ENCODE measurements around the gene ABLIM2.

ABLIM2 gene

DNA sequence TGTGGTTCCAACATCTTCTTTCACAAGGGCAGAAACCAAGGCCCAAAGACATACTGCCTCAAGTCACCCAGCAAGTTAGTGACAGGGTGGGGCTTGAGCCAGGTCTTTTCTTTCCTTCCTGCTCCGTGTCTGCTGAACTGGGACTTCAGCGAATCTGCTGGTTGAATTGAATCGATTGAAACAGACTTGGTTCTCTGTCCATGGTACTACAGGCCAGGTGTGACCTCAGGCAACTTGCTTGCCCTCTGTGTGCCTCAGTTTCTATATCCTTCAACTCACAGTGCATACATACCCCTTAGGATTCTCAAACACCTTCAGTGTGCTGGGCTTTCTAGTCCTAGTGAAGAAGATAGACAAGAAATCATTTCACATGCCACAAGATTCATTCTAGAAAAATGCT lies 2.0 kb upstream of the ABLIM2 start:
- DNase-seq (ENCODE audit: extremely low read depth, low read depth), result no peak
- TF ChIP-seq, protein P1, sequence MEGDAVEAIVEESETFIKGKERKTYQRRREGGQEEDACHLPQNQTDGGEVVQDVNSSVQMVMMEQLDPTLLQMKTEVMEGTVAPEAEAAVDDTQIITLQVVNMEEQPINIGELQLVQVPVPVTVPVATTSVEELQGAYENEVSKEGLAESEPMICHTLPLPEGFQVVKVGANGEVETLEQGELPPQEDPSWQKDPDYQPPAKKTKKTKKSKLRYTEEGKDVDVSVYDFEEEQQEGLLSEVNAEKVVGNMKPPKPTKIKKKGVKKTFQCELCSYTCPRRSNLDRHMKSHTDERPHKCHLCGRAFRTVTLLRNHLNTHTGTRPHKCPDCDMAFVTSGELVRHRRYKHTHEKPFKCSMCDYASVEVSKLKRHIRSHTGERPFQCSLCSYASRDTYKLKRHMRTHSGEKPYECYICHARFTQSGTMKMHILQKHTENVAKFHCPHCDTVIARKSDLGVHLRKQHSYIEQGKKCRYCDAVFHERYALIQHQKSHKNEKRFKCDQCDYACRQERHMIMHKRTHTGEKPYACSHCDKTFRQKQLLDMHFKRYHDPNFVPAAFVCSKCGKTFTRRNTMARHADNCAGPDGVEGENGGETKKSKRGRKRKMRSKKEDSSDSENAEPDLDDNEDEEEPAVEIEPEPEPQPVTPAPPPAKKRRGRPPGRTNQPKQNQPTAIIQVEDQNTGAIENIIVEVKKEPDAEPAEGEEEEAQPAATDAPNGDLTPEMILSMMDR (IDR thresholded peaks at IDR 0.05; ENCODE audit: low read depth, low read length), result no peak

DNA sequence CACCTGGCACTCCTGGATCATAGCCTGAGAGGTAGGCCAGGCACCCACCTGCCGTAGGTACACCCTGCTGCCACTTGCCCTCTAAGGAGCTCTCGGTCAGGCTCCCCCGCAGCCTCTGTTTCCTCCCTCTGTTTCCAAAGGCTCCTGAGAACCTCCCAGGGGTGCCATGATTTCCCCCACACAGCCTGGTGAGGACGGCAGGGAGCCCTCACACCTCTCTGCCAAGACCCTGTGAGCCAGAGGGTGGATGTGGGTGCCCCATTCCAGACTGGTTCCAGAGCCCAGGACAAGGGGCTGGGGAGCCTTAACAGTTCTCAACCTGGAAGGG lies 1.6 kb upstream of the ABLIM2 start:
- TF ChIP-seq, protein P1 (IDR thresholded peaks at IDR 0.05; ENCODE audit: low read depth, low read length), result no peak

DNA sequence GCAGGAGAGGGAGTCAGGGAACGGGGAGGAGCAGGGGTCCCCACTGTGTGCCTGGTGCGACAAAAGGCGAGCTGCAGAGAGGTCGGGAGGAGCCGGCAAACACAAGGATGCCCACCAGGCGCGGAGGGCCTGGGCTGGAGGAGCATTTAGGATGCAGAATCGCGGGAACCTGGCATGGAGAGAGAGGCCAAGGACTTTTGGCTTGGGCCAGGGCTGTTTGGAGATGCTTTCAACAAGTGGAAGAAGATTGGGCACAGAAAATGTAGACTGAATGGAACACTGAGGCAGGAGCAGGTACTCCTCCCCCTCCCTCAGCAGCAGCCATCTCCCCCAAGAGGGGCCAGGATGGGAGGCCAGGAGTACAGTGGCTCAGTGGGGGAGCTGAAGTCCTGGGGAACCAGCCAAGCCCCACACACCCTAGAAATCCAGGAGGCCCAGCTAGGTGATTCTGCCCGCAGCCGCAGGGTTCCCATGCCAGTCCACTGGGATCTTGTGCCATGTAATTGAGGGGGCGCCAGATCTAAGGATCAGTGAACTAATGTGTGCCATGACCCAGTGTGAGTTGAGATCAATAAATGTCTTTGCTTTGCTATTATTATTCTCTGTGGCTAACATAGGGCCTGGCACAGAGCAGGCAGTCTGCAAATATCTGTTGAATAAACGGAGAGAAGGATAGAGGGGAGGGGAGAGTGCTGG lies 1.1 kb upstream of the ABLIM2 start:
- DNase-seq (ENCODE audit: extremely low read depth, low read depth), result no peak
- TF ChIP-seq, protein P1 (IDR thresholded peaks at IDR 0.05; ENCODE audit: low read depth, low read length), result no peak

More for the DNA sequence above, 1.6 kb upstream of the ABLIM2 start:
- no peak for DNase-seq (ENCODE audit: extremely low read depth, low read depth)

DNA sequence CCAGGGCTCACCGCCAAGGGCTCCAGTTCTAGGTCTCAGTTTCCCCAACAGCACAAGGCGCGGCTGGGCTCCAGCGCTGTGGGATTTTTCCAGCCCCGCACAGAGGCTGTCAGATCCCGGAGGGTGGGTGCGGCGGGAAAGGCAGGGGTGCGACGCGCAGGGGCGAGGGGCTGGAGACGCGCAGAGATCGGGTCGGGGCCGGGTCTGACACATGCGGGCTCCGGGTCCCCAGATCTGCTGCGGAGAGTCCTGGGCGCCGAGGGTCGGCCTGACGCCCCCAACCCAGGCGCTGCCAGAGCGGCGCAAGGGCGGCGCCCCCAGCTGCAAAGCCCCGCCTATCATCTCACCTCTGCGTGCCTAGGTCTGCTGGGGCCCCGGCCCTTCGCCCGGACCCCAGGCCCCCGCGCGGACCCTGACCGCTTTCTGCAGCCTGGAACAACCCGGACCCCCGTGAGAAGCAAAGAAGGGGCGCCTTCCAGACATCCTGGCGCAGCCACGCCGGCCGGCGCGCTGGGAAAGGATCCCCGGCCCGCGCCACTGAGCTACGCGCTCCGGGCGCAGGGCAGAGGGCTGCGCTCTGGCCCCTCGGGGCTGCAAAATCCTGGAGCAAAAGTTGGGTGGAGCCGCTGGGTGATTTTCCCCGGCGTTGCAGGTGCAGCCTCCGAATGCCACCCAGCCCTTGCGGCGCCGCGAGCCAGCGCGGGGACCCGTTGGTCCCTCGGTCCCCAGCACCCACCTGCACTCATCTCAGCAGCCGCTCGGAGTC lies 486 bp downstream of the ABLIM2 start:
- no peak for DNase-seq (ENCODE audit: extremely low read depth, low read depth)
- TF ChIP-seq, protein P1 (IDR thresholded peaks at IDR 0.05; ENCODE audit: low read depth, low read length), result no peak

DNA sequence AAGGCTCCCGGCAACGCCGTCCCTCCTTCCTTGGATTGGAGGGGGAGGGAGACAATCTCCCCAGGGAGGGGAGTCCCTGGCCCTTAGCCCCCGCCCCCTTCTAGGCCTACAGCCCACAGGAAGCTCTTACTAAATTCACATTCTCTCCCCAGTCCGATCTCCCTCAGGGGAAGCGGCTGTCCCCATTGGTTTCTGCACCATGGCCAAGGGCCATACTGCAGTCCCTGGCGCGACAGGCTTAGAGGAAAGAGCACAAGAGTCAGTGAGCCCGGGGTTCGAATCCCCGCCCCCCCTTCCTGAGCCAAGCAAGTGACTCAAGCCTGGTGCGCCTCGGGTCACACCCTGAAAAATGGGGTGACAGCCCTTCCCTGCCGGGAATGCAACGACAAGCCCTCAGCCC lies 1.1 kb downstream of the ABLIM2 start:
- no peak for DNase-seq (ENCODE audit: extremely low read depth, low read depth)
- TF ChIP-seq, protein P1 (IDR thresholded peaks at IDR 0.05; ENCODE audit: low read depth, low read length), result no peak

DNA sequence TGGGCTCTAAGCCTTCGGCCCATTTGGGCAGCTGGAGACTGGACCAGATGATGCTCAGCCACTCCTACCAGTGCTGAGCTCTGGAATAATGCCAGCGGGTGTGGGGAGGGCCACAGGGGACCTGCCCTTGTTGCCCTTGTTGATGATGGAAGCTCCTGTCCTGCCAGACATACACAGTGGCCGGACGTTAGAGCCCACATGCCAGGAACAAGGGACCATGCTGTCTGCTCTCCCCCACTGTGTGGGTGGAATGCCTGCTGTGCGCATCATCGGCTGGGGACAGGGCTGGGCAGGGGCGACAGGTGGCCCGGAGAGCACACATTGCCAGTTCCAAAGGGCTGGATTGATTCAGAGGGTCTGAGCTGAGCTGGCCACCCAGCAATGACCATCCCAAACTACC lies 2.0 kb downstream of the ABLIM2 start:
- TF ChIP-seq, protein P1 (IDR thresholded peaks at IDR 0.05; ENCODE audit: low read depth, low read length), result no peak
- no peak for DNase-seq (ENCODE audit: extremely low read depth, low read depth)

DNA sequence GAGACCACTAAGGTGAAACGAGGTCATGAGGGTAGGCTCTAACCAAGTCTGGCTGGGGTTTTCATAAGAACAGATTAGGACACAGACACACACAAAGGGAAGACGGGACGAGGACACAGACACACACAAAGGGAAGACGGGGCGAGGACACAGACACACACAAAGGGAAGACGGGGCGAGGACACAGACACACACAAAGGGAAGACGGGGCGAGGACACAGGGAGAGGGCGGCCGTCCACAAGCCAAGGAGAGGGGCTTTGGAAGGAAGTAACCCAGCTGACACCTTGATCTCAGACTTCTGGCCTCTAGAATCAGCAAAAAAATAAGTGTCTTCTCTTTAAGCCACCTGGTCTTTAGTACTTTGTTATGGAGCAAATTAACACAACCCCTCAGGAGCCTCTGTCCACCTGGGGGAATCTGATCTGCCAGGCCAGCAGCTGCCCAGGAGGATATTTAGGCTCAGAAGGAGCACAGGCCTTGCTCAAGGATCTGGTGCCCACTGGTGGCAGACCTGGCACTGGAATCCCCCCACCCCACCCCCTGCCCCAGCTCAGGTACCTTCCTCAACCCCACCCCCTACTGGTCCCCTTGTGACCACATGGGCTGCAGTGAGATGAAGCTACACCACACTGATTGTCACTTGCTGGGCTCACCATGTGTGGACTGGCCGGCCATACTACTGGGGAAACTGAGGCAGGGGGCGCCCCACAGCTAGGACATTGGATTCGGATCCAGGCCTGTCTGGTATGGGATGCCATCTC lies 2.8 kb downstream of the ABLIM2 start:
- TF ChIP-seq, protein P1 (IDR thresholded peaks at IDR 0.05; ENCODE audit: low read depth, low read length), result no peak
- no peak for DNase-seq (ENCODE audit: extremely low read depth, low read depth)

All from AG09319 (cell line).